Measurements from ENCODE around the gene PPCS.

The PPCS gene

GRCh38 chr1:42456010-42456753 lies at the start of gene PPCS, which contains the start of gene ZMYND12:
Gene PPCS (plus strand): TSS chr1:42456543. CDS start chr1:42456566, 23 bp downstream.
Gene ZMYND12 (minus strand): TSS chr1:42456022. CDS start chr1:42455997, 25 bp downstream.
- DNase-seq: peak; percentile 92

- no peak for DNase-seq
Observed at GRCh38 chr1:42414551-42415496, 41.5 kb upstream of the PPCS start.

- DNase-seq: no peak
Observed at GRCh38 chr1:42417166-42417565, 39.2 kb upstream of the PPCS start.

GRCh38 chr1:42418516-42418915 lies 37.8 kb upstream of the PPCS start:
- DNase-seq: no peak

GRCh38 chr1:42419126-42419821 lies 37.1 kb upstream of the PPCS start:
- no peak for DNase-seq

GRCh38 chr1:42420121-42420520 lies 36.2 kb upstream of the PPCS start:
- DNase-seq: no peak

- DNase-seq: peak; percentile 29
Observed at GRCh38 chr1:42420911-42421585, 35.3 kb upstream of the PPCS start.

- DNase-seq: no peak
Observed at GRCh38 chr1:42422737-42423136, 33.6 kb upstream of the PPCS start.

- DNase-seq: no peak
Observed at GRCh38 chr1:42423681-42424080, 32.7 kb upstream of the PPCS start.

GRCh38 chr1:42424201-42424600 lies 32.1 kb upstream of the PPCS start:
- no peak for DNase-seq

- no peak for DNase-seq
Observed at GRCh38 chr1:42427240-42427639, 29.1 kb upstream of the PPCS start.

GRCh38 chr1:42429603-42430002 lies 26.7 kb upstream of the PPCS start:
- DNase-seq: no peak

- DNase-seq: no peak
Observed at GRCh38 chr1:42430286-42431135, 25.8 kb upstream of the PPCS start.

- no peak for DNase-seq
Observed at GRCh38 chr1:42431514-42431913, 24.8 kb upstream of the PPCS start.

GRCh38 chr1:42432714-42433113 lies 23.6 kb upstream of the PPCS start:
- DNase-seq: no peak

GRCh38 chr1:42433369-42433768 lies 23.0 kb upstream of the PPCS start:
- no peak for DNase-seq

- DNase-seq: no peak
Observed at GRCh38 chr1:42434340-42434739, 22.0 kb upstream of the PPCS start.

- no peak for DNase-seq
Observed at GRCh38 chr1:42439940-42440339, 16.4 kb upstream of the PPCS start.

- no peak for DNase-seq
Observed at GRCh38 chr1:42442662-42443061, 13.7 kb upstream of the PPCS start.

- peak; percentile 55 for DNase-seq
Observed at GRCh38 chr1:42449256-42449655, 7.1 kb upstream of the PPCS start.

- no peak for DNase-seq
Observed at GRCh38 chr1:42450061-42450460, 6.3 kb upstream of the PPCS start.

GRCh38 chr1:42453386-42453785 lies 3.0 kb upstream of the PPCS start:
- no peak for DNase-seq
